Measurements from ENCODE around the gene SIRPB1. TPM values are rescaled to one million over a fixed set of nuclear protein-coding genes. Genes with fewer than 3 reads are reported as not detected.

SIRPB1 gene
- 1 to 10 TPM; 1.4 to 5.1 (median 1.9) TPM for total RNA-seq

GRCh38 chr20:1619861-1620444, at the start of gene SIRPB1:
SIRPB1 (minus strand) TSS chr20:1620009; CDS start chr20:1619944, 65 bp downstream.
- TF ChIP-seq EP300 (IDR thresholded peaks at IDR 0.05): no peak
- no peak for TF ChIP-seq CTCF (IDR thresholded peaks at IDR 0.05)
- TF ChIP-seq POLR2A (IDR thresholded peaks at IDR 0.05): no peak
- peaks cover 0 to 7% (median 0%) of the 10 kb centered on the region in 4 donors for H3K9me3 ChIP-seq
- H3K36me3 ChIP-seq: no peaks in the 10 kb centered on the region
- H3K4me1 ChIP-seq: peaks cover 0 to 3% (median 0%) of the 10 kb centered on the region in 4 donors
- H3K27ac ChIP-seq: no peak within 1 kb of the TSS
- WGBS, 2 donors: 57 to 58% methylated on average over 5 of the region's 5 CpGs
- no peaks in the 10 kb centered on the region for H3K27me3 ChIP-seq
- no peak within 1 kb of the TSS for H3K4me3 ChIP-seq
- no peak for DNase-seq (ENCODE audit: low spot score in 2 of 2)

- H3K4me3 ChIP-seq: no peak overlapping the region
- TF ChIP-seq POLR2A (IDR thresholded peaks at IDR 0.05) (no peak), EP300 (IDR thresholded peaks at IDR 0.05) (no peak), CTCF (IDR thresholded peaks at IDR 0.05) (no peak)
- no peaks in the 10 kb centered on the region for H3K36me3 ChIP-seq
- WGBS, 2 donors: 64 to 69% methylated on average over 5 of the region's 5 CpGs
- DNase-seq (ENCODE audit: low spot score in 2 of 2): no peak
- H3K9me3 ChIP-seq: no peaks in the 10 kb centered on the region
- no peaks in the 10 kb centered on the region for H3K27me3 ChIP-seq
- no peak overlapping the region for H3K27ac ChIP-seq
- no peaks in the 10 kb centered on the region for H3K4me1 ChIP-seq
These were observed 49.5 kb upstream of the SIRPB1 start for GRCh38 chr20:1669304-1669703.

- 54 to 73% methylated on average over 1 of the region's 1 CpG for WGBS, 2 donors
- H3K4me3 ChIP-seq: no peak overlapping the region
- no peak for TF ChIP-seq POLR2A (IDR thresholded peaks at IDR 0.05)
- no peaks in the 10 kb centered on the region for H3K4me1 ChIP-seq
- no peaks in the 10 kb centered on the region for H3K9me3 ChIP-seq
- DNase-seq (ENCODE audit: low spot score in 2 of 2): no peak
- no peaks in the 10 kb centered on the region for H3K36me3 ChIP-seq
- H3K27me3 ChIP-seq: no peaks in the 10 kb centered on the region
- H3K27ac ChIP-seq: no peak overlapping the region
These were observed 47.8 kb upstream of the SIRPB1 start for GRCh38 chr20:1667502-1668085.

GRCh38 chr20:1666802-1667201, 47.0 kb upstream of the SIRPB1 start:
- 59 to 63% methylated on average over 5 of the region's 5 CpGs for WGBS, 2 donors

GRCh38 chr20:1665345-1665744, 45.5 kb upstream of the SIRPB1 start:
- 93% methylated on average over 3 of the region's 3 CpGs for WGBS, 2 donors

More at GRCh38 chr20:1666802-1667201, 47.0 kb upstream of the SIRPB1 start:
- Histone ChIP-seq H3K4me3 (no peak overlapping the region), H3K36me3 (no peaks in the 10 kb centered on the region), H3K4me1 (no peaks in the 10 kb centered on the region), H3K9me3 (no peaks in the 10 kb centered on the region), H3K27ac (no peak overlapping the region), H3K27me3 (no peaks in the 10 kb centered on the region)
- no peak for TF ChIP-seq POLR2A (IDR thresholded peaks at IDR 0.05)
- no peak for DNase-seq (ENCODE audit: low spot score in 2 of 2)

More at GRCh38 chr20:1665345-1665744, 45.5 kb upstream of the SIRPB1 start:
- no peaks in the 10 kb centered on the region for H3K36me3 ChIP-seq
- H3K9me3 ChIP-seq: no peaks in the 10 kb centered on the region
- no peak for DNase-seq (ENCODE audit: low spot score in 2 of 2)
- no peak overlapping the region for H3K4me3 ChIP-seq
- no peak overlapping the region for H3K27ac ChIP-seq
- H3K27me3 ChIP-seq: no peaks in the 10 kb centered on the region
- no peak for TF ChIP-seq CTCF (IDR thresholded peaks at IDR 0.05)
- TF ChIP-seq POLR2A (IDR thresholded peaks at IDR 0.05): no peak
- TF ChIP-seq EP300 (IDR thresholded peaks at IDR 0.05): no peak
- no peaks in the 10 kb centered on the region for H3K4me1 ChIP-seq
